ENCODE data around the gene IL1RAPL1. TPM values are rescaled to one million over a fixed set of nuclear protein-coding genes. Genes with fewer than 3 reads are reported as not detected.

The IL1RAPL1 gene
- total and polyA plus RNA-seq, 2 donors (not counting 3 experiments of a cell fraction or from before 2014, with no cell fraction given), result 0.79 to 1.3 TPM

DNA sequence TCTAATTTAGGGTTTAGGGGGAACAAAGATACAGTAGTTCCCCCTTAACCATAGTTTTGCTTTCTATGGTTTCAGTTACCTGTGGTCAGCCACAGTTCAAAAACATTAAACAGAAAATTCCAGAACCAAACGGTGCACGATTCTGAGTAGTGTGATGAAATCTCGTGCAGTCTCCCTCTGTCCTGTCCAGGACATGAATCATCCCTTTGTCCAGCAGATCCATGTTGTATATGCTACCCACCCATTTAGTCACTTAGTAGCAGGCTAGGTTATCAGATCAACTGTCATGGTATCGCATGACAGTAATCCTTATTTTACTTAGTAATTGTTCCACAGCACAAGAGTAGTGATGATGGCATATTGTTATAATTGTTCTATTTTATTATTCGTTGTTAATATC is 556.1 kb downstream of the IL1RAPL1 start:
- Histone ChIP-seq H3K4me3 (replicated peaks in 1 of 3; ENCODE audit: insufficient read depth in 1 of 3, low read depth in 1 of 3, low read length in 3 of 3) (no peak overlapping the region), H3K4me1 (ENCODE audit: control insufficient read depth, extremely low read depth, insufficient read depth, low read length) (no peaks in the 10 kb centered on the region), H3K27ac (ENCODE audit: insufficient read depth, low read depth, low read length) (no peak overlapping the region), H2AFZ (ENCODE audit: low read depth, low read length) (no peak overlapping the region), H4K20me1 (replicated peaks; ENCODE audit: control insufficient read depth, extremely low read depth, insufficient read depth, low read length) (no peaks in the 10 kb centered on the region), H3K79me2 (ENCODE audit: control insufficient read depth, insufficient read depth, low read length) (no peaks in the 10 kb centered on the region), H3K36me3 (ENCODE audit: control insufficient read depth in 2 of 2, extremely low read depth in 1 of 2, insufficient read depth in 2 of 2, low read length in 2 of 2) (no peaks in the 10 kb centered on the region), H3K27me3 (ENCODE audit: control insufficient read depth in 2 of 2, insufficient read depth in 2 of 2, low read length in 2 of 2) (no peaks in the 10 kb centered on the region), H3K4me2 (ENCODE audit: insufficient read depth, low read length) (no peak overlapping the region), H3K9me3 (replicated peaks; ENCODE audit: control insufficient read depth, insufficient read depth, low read length) (no peaks in the 10 kb centered on the region), H3K9ac (replicated peaks; ENCODE audit: extremely low read depth, insufficient read depth, low read length) (no peak overlapping the region), H3K9me1 (replicated peaks; ENCODE audit: control insufficient read depth, extremely low read depth, insufficient read depth, low read length) (no peaks in the 10 kb centered on the region)
- ChIA-PET CTCF (no interaction called here), POLR2A (no interaction called here)
- DNase-seq (ENCODE audit: low read depth, low spot score), result no peak
- intact Hi-C loops (cut with micrococcal nuclease), result no loop called here
- dilution Hi-C loops (cut with MboI; ENCODE audit: extremely low pct_ligation_motif_present, low sequenced_read_pairs), result no loop called here
- no peak for TF ChIP-seq FOS (IDR thresholded peaks at IDR 0.05; ENCODE audit: borderline replicate concordance, insufficient read depth, low read length)
- TF ChIP-seq JUN (IDR thresholded peaks at IDR 0.05; ENCODE audit: borderline replicate concordance, insufficient read depth, insufficient read length, low read depth), result no peak
- no peak for TF ChIP-seq EZH2 (IDR thresholded peaks at IDR 0.05; ENCODE audit: borderline replicate concordance, low read depth, low read length, severe bottlenecking)
- TF ChIP-seq, protein P1, sequence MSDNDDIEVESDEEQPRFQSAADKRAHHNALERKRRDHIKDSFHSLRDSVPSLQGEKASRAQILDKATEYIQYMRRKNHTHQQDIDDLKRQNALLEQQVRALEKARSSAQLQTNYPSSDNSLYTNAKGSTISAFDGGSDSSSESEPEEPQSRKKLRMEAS (IDR thresholded peaks at IDR 0.05; ENCODE audit: insufficient read depth, insufficient read length), result no peak
- no peak for TF ChIP-seq POLR2A (IDR thresholded peaks at IDR 0.05; ENCODE audit: low read depth, low read length)
- TF ChIP-seq POLR2AphosphoS5 (IDR thresholded peaks at IDR 0.05; ENCODE audit: insufficient read depth, low read depth, low read length), result no peak
- no peak for FAIRE-seq
- no TSS peak for BruUV-seq (replicated peaks)

DNA sequence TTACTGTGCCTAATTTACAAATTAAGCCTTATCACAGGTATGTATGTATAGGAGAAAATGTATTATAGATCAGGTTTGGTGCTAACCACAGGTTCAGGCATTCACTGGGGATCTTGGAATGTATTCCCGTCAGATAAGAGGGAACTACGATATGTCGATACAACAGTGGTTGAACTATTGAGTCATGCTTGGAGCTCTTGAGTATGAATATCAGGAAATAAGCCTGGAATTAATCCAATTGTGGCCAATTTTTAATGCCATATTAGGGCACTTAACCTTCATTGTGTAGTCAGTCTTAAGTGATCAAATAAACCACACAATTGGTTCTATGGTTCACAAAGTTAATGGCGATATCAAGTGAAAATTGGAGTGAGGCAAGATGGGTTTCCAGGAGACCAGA is 556.5 kb downstream of the IL1RAPL1 start:
- dilution Hi-C loops (cut with MboI; ENCODE audit: extremely low pct_ligation_motif_present, low sequenced_read_pairs) (no loop called here), intact Hi-C loops (cut with micrococcal nuclease) (no loop called here)
- Histone ChIP-seq H3K36me3 (ENCODE audit: control insufficient read depth in 2 of 2, extremely low read depth in 1 of 2, insufficient read depth in 2 of 2, low read length in 2 of 2) (no peaks in the 10 kb centered on the region), H3K4me3 (replicated peaks in 1 of 3; ENCODE audit: insufficient read depth in 1 of 3, low read depth in 1 of 3, low read length in 3 of 3) (no peak overlapping the region), H3K9me3 (replicated peaks; ENCODE audit: control insufficient read depth, insufficient read depth, low read length) (no peaks in the 10 kb centered on the region), H3K27me3 (ENCODE audit: control insufficient read depth in 2 of 2, insufficient read depth in 2 of 2, low read length in 2 of 2) (no peaks in the 10 kb centered on the region), H3K4me1 (ENCODE audit: control insufficient read depth, extremely low read depth, insufficient read depth, low read length) (no peaks in the 10 kb centered on the region), H4K20me1 (replicated peaks; ENCODE audit: control insufficient read depth, extremely low read depth, insufficient read depth, low read length) (no peaks in the 10 kb centered on the region), H3K79me2 (ENCODE audit: control insufficient read depth, insufficient read depth, low read length) (no peaks in the 10 kb centered on the region), H3K27ac (ENCODE audit: insufficient read depth, low read depth, low read length) (no peak overlapping the region), H3K4me2 (ENCODE audit: insufficient read depth, low read length) (no peak overlapping the region), H2AFZ (ENCODE audit: low read depth, low read length) (no peak overlapping the region), H3K9ac (replicated peaks; ENCODE audit: extremely low read depth, insufficient read depth, low read length) (no peak overlapping the region), H3K9me1 (replicated peaks; ENCODE audit: control insufficient read depth, extremely low read depth, insufficient read depth, low read length) (no peaks in the 10 kb centered on the region)
- TF ChIP-seq POLR2AphosphoS5 (IDR thresholded peaks at IDR 0.05; ENCODE audit: insufficient read depth, low read depth, low read length) (no peak), JUN (IDR thresholded peaks at IDR 0.05; ENCODE audit: borderline replicate concordance, insufficient read depth, insufficient read length, low read depth) (no peak), EZH2 (IDR thresholded peaks at IDR 0.05; ENCODE audit: borderline replicate concordance, low read depth, low read length, severe bottlenecking) (no peak), GATA2 (IDR thresholded peaks at IDR 0.05; ENCODE audit: insufficient read depth, insufficient read length, low read depth, low read length) (no peak), MYC (IDR thresholded peaks at IDR 0.05; ENCODE audit: low read depth, low read length) (no peak), FOS (IDR thresholded peaks at IDR 0.05; ENCODE audit: borderline replicate concordance, insufficient read depth, low read length) (no peak), POLR2A (IDR thresholded peaks at IDR 0.05; ENCODE audit: low read depth, low read length) (no peak)
- TF ChIP-seq, protein P1 (IDR thresholded peaks at IDR 0.05; ENCODE audit: insufficient read depth, insufficient read length), result no peak
- TF ChIP-seq, protein P2, sequence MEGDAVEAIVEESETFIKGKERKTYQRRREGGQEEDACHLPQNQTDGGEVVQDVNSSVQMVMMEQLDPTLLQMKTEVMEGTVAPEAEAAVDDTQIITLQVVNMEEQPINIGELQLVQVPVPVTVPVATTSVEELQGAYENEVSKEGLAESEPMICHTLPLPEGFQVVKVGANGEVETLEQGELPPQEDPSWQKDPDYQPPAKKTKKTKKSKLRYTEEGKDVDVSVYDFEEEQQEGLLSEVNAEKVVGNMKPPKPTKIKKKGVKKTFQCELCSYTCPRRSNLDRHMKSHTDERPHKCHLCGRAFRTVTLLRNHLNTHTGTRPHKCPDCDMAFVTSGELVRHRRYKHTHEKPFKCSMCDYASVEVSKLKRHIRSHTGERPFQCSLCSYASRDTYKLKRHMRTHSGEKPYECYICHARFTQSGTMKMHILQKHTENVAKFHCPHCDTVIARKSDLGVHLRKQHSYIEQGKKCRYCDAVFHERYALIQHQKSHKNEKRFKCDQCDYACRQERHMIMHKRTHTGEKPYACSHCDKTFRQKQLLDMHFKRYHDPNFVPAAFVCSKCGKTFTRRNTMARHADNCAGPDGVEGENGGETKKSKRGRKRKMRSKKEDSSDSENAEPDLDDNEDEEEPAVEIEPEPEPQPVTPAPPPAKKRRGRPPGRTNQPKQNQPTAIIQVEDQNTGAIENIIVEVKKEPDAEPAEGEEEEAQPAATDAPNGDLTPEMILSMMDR (IDR thresholded peaks at IDR 0.05; ENCODE audit: extremely low read depth in 1 of 2, insufficient read depth in 1 of 2, low read depth in 1 of 2, low read length in 2 of 2), result no peak
- BruUV-seq (replicated peaks), result no TSS peak
- ChIA-PET CTCF (no interaction called here), POLR2A (no interaction called here)
- DNase-seq (ENCODE audit: low read depth, low spot score) (peak; percentile 4), FAIRE-seq (no peak)

All from endothelial cell of umbilical vein (primary cell).